Effector memory CD4-positive, alpha-beta T cell (primary cell): Measurements from ENCODE around the gene ZNRD2.

Source experiments
- DNase-seq, 3 donors: peaks; one replicate each; pipeline ENCODE4 v3.0.0-alpha.2; 2020
- H3K27ac ChIP-seq: 2 replicates; pipeline ENCODE4 v1.7.0; 2013; ENCODE audit warnings: mild to moderate bottlenecking, low read length, moderate library complexity; ENCODE audit not compliant: insufficient read depth, poor library complexity, severe bottlenecking
- H3K27me3 ChIP-seq: replicated peaks from 2 replicates; pipeline ENCODE4 v1.7.0; 2013; ENCODE audit warnings: mild to moderate bottlenecking, low read length; ENCODE audit not compliant: insufficient read depth, control insufficient read depth, poor library complexity, severe bottlenecking
- H3K36me3 ChIP-seq: 2 replicates; pipeline ENCODE4 v1.7.0; 2013; ENCODE audit warnings: mild to moderate bottlenecking, low read length, moderate library complexity; ENCODE audit not compliant: control insufficient read depth, insufficient read depth
- H3K4me1 ChIP-seq: 2 replicates; pipeline ENCODE4 v1.7.0; 2013; ENCODE audit warnings: low read length, mild to moderate bottlenecking; ENCODE audit not compliant: control insufficient read depth, insufficient read depth, poor library complexity, severe bottlenecking
- H3K4me3 ChIP-seq: 2 replicates; pipeline ENCODE4 v1.7.0; 2013; ENCODE audit warnings: low read length, low read depth, mild to moderate bottlenecking; ENCODE audit not compliant: insufficient read depth, poor library complexity, severe bottlenecking
- H3K9me3 ChIP-seq: 2 replicates; pipeline ENCODE4 v1.7.0; 2013; ENCODE audit warnings: mild to moderate bottlenecking, low read length, moderate library complexity; ENCODE audit not compliant: control insufficient read depth

Gene ZNRD2

GRCh38 chr11:65580031-65580692 is 9.9 kb downstream of the ZNRD2 start:
- no peaks in the 10 kb centered on the region for H3K27me3 ChIP-seq
- no peak overlapping the region for H3K4me3 ChIP-seq
- no peak overlapping the region for H3K27ac ChIP-seq
- peaks cover 44% of the 10 kb centered on the region for H3K36me3 ChIP-seq
- DNase-seq: no peak
- no peaks in the 10 kb centered on the region for H3K9me3 ChIP-seq
- peaks cover 26% of the 10 kb centered on the region for H3K4me1 ChIP-seq

- no peak overlapping the region for H3K4me3 ChIP-seq
- peaks cover 48% of the 10 kb centered on the region for H3K36me3 ChIP-seq
- no peak overlapping the region for H3K27ac ChIP-seq
Observed at GRCh38 chr11:65580756-65581155, 10.5 kb downstream of the ZNRD2 start.

GRCh38 chr11:65581928-65582327 is 11.7 kb downstream of the ZNRD2 start:
- peaks cover 58% of the 10 kb centered on the region for H3K36me3 ChIP-seq

More at GRCh38 chr11:65580756-65581155, 10.5 kb downstream of the ZNRD2 start:
- Histone ChIP-seq H3K9me3 (no peaks in the 10 kb centered on the region), H3K4me1 (peaks cover 21% of the 10 kb centered on the region), H3K27me3 (no peaks in the 10 kb centered on the region)
- no peak for DNase-seq

GRCh38 chr11:65583589-65583988 is 13.3 kb downstream of the ZNRD2 start:
- Histone ChIP-seq H3K36me3 (peaks cover 58% of the 10 kb centered on the region), H3K4me3 (no peak overlapping the region), H3K9me3 (no peaks in the 10 kb centered on the region), H3K27ac (no peak overlapping the region), H3K4me1 (peaks cover 13% of the 10 kb centered on the region), H3K27me3 (no peaks in the 10 kb centered on the region)
- DNase-seq: no peak

More at GRCh38 chr11:65581928-65582327, 11.7 kb downstream of the ZNRD2 start:
- Histone ChIP-seq H3K4me3 (no peak overlapping the region), H3K27me3 (no peaks in the 10 kb centered on the region), H3K9me3 (no peaks in the 10 kb centered on the region), H3K4me1 (peaks cover 14% of the 10 kb centered on the region), H3K27ac (no peak overlapping the region)
- DNase-seq: no peak

GRCh38 chr11:65584106-65584505 is 13.8 kb downstream of the ZNRD2 start:
- H3K4me1 ChIP-seq: peaks cover 16% of the 10 kb centered on the region
- H3K36me3 ChIP-seq: peaks cover 57% of the 10 kb centered on the region

GRCh38 chr11:65584723-65585171 is 14.5 kb downstream of the ZNRD2 start:
- H3K27me3 ChIP-seq: no peaks in the 10 kb centered on the region
- peaks cover 52% of the 10 kb centered on the region for H3K36me3 ChIP-seq
- no peak overlapping the region for H3K4me3 ChIP-seq
- no peaks in the 10 kb centered on the region for H3K9me3 ChIP-seq
- peaks cover 16% of the 10 kb centered on the region for H3K4me1 ChIP-seq
- no peak overlapping the region for H3K27ac ChIP-seq
- DNase-seq: no peak

More at GRCh38 chr11:65584106-65584505, 13.8 kb downstream of the ZNRD2 start:
- Histone ChIP-seq H3K27me3 (no peaks in the 10 kb centered on the region), H3K9me3 (no peaks in the 10 kb centered on the region), H3K27ac (no peak overlapping the region), H3K4me3 (no peak overlapping the region)
- no peak for DNase-seq

- H3K36me3 ChIP-seq: peaks cover 52% of the 10 kb centered on the region
- H3K4me1 ChIP-seq: peaks cover 16% of the 10 kb centered on the region
- no peak overlapping the region for H3K4me3 ChIP-seq
Observed at GRCh38 chr11:65585396-65586246, 15.3 kb downstream of the ZNRD2 start.

GRCh38 chr11:65586247-65586630 is 16.0 kb downstream of the ZNRD2 start:
- Histone ChIP-seq H3K36me3 (peaks cover 47% of the 10 kb centered on the region), H3K4me3 (no peak overlapping the region), H3K27me3 (no peaks in the 10 kb centered on the region), H3K27ac (no peak overlapping the region), H3K9me3 (no peaks in the 10 kb centered on the region), H3K4me1 (peaks cover 16% of the 10 kb centered on the region)
- no peak for DNase-seq

More at GRCh38 chr11:65585396-65586246, 15.3 kb downstream of the ZNRD2 start:
- DNase-seq: no peak
- Histone ChIP-seq H3K9me3 (no peaks in the 10 kb centered on the region), H3K27me3 (no peaks in the 10 kb centered on the region), H3K27ac (no peak overlapping the region)

- Histone ChIP-seq H3K4me1 (peaks cover 16% of the 10 kb centered on the region), H3K9me3 (no peaks in the 10 kb centered on the region)
Observed at GRCh38 chr11:65586676-65587075, 16.4 kb downstream of the ZNRD2 start.

More at GRCh38 chr11:65586676-65587075, 16.4 kb downstream of the ZNRD2 start:
- Histone ChIP-seq H3K4me3 (no peak overlapping the region), H3K27ac (no peak overlapping the region), H3K27me3 (no peaks in the 10 kb centered on the region), H3K36me3 (peaks cover 43% of the 10 kb centered on the region)
- DNase-seq: no peak
